SK-N-SH treated with all-trans-retinoic acid at 6 μM for 48 hours (cell line): ENCODE measurements around the gene TH.

ENCODE experiments used
- ATAC-seq: fragments of 200-7000 bp; cut with Tn5 transposase; 3 replicates; pipeline ENCODE4 v1.9.1; 2020; ENCODE audit warnings: mild to moderate bottlenecking, moderate library complexity
- ARNTL ChIP-seq: fragments of 450-650 bp; formaldehyde crosslinking; IDR thresholded peaks from 2 replicates; pipeline ENCODE4 v1.5.0; 2020; ENCODE audit warnings: low read depth, mild to moderate bottlenecking, moderate library complexity, borderline replicate concordance
- BACH2 ChIP-seq: fragments of 250-450 bp; sonication (Bioruptor Pico); IDR thresholded peaks from 2 replicates; pipeline ENCODE4 v1.9.0; 2021; ENCODE audit warnings: mild to moderate bottlenecking, borderline replicate concordance
- CSRNP3 ChIP-seq: fragments of 250-450 bp; sonication (Bioruptor Pico); IDR thresholded peaks from 2 replicates; pipeline ENCODE4 v1.5.1; 2021; ENCODE audit warnings: mild to moderate bottlenecking, moderate library complexity
- ESRRG ChIP-seq: fragments of 250-450 bp; sonication (Bioruptor Pico); IDR thresholded peaks from 2 replicates; pipeline ENCODE4 v1.6.1; 2021; ENCODE audit warnings: mild to moderate bottlenecking
- ISL1 ChIP-seq: fragments of 250-450 bp; sonication (Bioruptor Pico); IDR thresholded peaks from 2 replicates; pipeline ENCODE4 v2.1.2; 2022; ENCODE audit warnings: mild to moderate bottlenecking, moderate library complexity
- OSR1 ChIP-seq: fragments of 250-450 bp; sonication (Bioruptor Pico); IDR thresholded peaks from 2 replicates; pipeline ENCODE4 v1.8.0; 2022; ENCODE audit warnings: moderate library complexity, mild to moderate bottlenecking, inconsistent platforms
- PPARA ChIP-seq: fragments of 250-450 bp; sonication (Bioruptor Pico); IDR thresholded peaks from 2 replicates; pipeline ENCODE4 v1.5.0; 2020; ENCODE audit warnings: mild to moderate bottlenecking, borderline replicate concordance
- RARB ChIP-seq: fragments of 250-450 bp; sonication (Bioruptor Pico); IDR thresholded peaks from 2 replicates; pipeline ENCODE4 v1.8.0; 2021; ENCODE audit warnings: mild to moderate bottlenecking, moderate library complexity
- SNAI2 ChIP-seq: fragments of 250-450 bp; sonication (Bioruptor Pico); IDR thresholded peaks from 2 replicates; pipeline ENCODE4 v1.5.0; 2020; ENCODE audit warnings: mild to moderate bottlenecking, moderate library complexity
- TCF4 ChIP-seq: fragments of 250-450 bp; sonication (Bioruptor Pico); IDR thresholded peaks from 2 replicates; pipeline ENCODE4 v1.8.0; 2021; ENCODE audit warnings: mild to moderate bottlenecking, moderate library complexity, borderline replicate concordance
- TOX ChIP-seq: fragments of 250-450 bp; sonication (Bioruptor Pico); IDR thresholded peaks from 2 replicates; pipeline ENCODE4 v1.8.0; 2021; ENCODE audit warnings: mild to moderate bottlenecking, moderate library complexity, borderline replicate concordance
- ZC3H10 ChIP-seq: fragments of 250-450 bp; sonication (Bioruptor Pico); IDR thresholded peaks from 2 replicates; pipeline ENCODE4 v1.5.1; 2021; ENCODE audit warnings: mild to moderate bottlenecking, moderate library complexity
- ZFP3 ChIP-seq: fragments of 250-450 bp; sonication (Bioruptor Pico); IDR thresholded peaks from 2 replicates; pipeline ENCODE4 v1.5.0; 2020; ENCODE audit warnings: mild to moderate bottlenecking, moderate library complexity
- ZFP30 ChIP-seq: fragments of 450-650 bp; formaldehyde crosslinking; IDR thresholded peaks from 2 replicates; pipeline ENCODE4 v1.5.0; 2022; ENCODE audit warnings: mild to moderate bottlenecking, moderate library complexity
- ZNF565 ChIP-seq: fragments of 450-650 bp; formaldehyde crosslinking; conservative IDR thresholded peaks from 2 replicates; pipeline ENCODE4 v1.5.0; 2020; ENCODE audit warnings: low read depth, mild to moderate bottlenecking, moderate library complexity
- ZNF70 ChIP-seq: fragments of 450-650 bp; formaldehyde crosslinking; IDR thresholded peaks from 2 replicates; pipeline ENCODE4 v1.5.0; 2020; ENCODE audit warnings: mild to moderate bottlenecking, moderate library complexity
- ZNF8 ChIP-seq: fragments of 450-650 bp; formaldehyde crosslinking; IDR thresholded peaks from 2 replicates; pipeline ENCODE4 v1.5.0; 2020; ENCODE audit warnings: mild to moderate bottlenecking, moderate library complexity
- TF ChIP-seq, protein P1 (sequence below): fragments of 250-450 bp; sonication (Bioruptor Pico); IDR thresholded peaks from 2 replicates; pipeline ENCODE4 v1.5.0; 2020; ENCODE audit warnings: mild to moderate bottlenecking, moderate library complexity
- TF ChIP-seq, protein P2 (sequence below): fragments of 250-450 bp; sonication (Bioruptor Pico); IDR thresholded peaks from 2 replicates; pipeline ENCODE4 v1.8.0; 2020; ENCODE audit warnings: mild to moderate bottlenecking, moderate library complexity, borderline replicate concordance
- TF ChIP-seq, protein P3 (sequence below): fragments of 250-450 bp; sonication (Bioruptor Pico); IDR thresholded peaks from 2 replicates; pipeline ENCODE4 v1.5.1; 2020; ENCODE audit warnings: low read depth, mild to moderate bottlenecking, moderate library complexity

Gene TH

GRCh38 chr11:2153581-2154194 lies 17.9 kb downstream of the TH start:
- TF ChIP-seq BACH2 (no peak), ISL1 (no peak)
- TF ChIP-seq, protein P1, sequence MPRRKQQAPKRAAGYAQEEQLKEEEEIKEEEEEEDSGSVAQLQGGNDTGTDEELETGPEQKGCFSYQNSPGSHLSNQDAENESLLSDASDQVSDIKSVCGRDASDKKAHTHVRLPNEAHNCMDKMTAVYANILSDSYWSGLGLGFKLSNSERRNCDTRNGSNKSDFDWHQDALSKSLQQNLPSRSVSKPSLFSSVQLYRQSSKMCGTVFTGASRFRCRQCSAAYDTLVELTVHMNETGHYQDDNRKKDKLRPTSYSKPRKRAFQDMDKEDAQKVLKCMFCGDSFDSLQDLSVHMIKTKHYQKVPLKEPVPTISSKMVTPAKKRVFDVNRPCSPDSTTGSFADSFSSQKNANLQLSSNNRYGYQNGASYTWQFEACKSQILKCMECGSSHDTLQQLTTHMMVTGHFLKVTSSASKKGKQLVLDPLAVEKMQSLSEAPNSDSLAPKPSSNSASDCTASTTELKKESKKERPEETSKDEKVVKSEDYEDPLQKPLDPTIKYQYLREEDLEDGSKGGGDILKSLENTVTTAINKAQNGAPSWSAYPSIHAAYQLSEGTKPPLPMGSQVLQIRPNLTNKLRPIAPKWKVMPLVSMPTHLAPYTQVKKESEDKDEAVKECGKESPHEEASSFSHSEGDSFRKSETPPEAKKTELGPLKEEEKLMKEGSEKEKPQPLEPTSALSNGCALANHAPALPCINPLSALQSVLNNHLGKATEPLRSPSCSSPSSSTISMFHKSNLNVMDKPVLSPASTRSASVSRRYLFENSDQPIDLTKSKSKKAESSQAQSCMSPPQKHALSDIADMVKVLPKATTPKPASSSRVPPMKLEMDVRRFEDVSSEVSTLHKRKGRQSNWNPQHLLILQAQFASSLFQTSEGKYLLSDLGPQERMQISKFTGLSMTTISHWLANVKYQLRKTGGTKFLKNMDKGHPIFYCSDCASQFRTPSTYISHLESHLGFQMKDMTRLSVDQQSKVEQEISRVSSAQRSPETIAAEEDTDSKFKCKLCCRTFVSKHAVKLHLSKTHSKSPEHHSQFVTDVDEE (CRISPR knock-in tag) = no peak
- TF ChIP-seq, all 23 proteins: peak for 0
- no peak for ATAC-seq

DNA sequence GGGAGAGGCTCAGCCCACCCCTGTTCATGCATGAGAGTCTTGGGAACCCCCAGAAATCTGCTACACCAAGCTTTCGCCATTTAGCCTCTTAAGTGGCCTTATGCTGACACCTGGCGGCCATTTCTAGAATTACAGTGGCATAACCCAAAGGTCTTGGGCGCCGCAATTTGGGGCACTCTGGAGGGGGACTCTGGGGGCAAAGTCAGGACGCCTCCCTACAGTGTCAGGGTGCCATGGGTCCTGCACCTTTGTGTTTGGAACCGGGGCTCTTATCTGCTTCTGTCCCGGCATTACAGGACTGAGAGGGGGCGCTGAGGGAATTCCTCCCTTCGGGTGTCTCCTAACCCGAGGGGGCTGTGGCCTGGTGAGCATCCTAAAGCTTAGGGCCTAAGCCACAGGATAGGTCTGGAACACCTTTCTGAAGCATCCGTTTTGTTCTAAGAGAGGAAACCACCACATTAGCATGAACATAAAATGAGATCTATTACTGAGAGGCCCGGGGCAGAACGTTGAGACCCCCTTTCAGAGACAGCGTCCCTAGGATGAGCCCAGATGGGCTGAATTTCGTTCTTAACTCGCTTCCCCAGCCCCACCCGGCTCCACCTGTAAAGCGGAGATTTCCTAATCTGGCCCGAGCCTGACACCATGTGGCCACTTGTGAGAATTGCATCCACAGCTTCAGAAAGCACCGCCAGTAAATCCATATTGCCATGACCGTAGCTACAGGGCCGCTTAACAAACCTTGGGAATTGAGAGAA lies 19.9 kb downstream of the TH start:
- TF ChIP-seq ZNF565 (CRISPR knock-in tag) (no peak), BACH2 (no peak), RARB (CRISPR knock-in tag) (no peak), ISL1 (no peak), ZNF8 (CRISPR knock-in tag) (no peak), CSRNP3 (CRISPR knock-in tag) (no peak), ESRRG (CRISPR knock-in tag) (no peak), ARNTL (CRISPR knock-in tag) (no peak), PPARA (no peak), OSR1 (CRISPR knock-in tag) (no peak), TCF4 (CRISPR knock-in tag) (no peak), SNAI2 (no peak), ZFP30 (CRISPR knock-in tag) (no peak), ZFP3 (CRISPR knock-in tag) (no peak), TOX (CRISPR knock-in tag) (no peak), ZC3H10 (CRISPR knock-in tag) (no peak), ZNF70 (CRISPR knock-in tag) (no peak)
- TF ChIP-seq, protein P2, sequence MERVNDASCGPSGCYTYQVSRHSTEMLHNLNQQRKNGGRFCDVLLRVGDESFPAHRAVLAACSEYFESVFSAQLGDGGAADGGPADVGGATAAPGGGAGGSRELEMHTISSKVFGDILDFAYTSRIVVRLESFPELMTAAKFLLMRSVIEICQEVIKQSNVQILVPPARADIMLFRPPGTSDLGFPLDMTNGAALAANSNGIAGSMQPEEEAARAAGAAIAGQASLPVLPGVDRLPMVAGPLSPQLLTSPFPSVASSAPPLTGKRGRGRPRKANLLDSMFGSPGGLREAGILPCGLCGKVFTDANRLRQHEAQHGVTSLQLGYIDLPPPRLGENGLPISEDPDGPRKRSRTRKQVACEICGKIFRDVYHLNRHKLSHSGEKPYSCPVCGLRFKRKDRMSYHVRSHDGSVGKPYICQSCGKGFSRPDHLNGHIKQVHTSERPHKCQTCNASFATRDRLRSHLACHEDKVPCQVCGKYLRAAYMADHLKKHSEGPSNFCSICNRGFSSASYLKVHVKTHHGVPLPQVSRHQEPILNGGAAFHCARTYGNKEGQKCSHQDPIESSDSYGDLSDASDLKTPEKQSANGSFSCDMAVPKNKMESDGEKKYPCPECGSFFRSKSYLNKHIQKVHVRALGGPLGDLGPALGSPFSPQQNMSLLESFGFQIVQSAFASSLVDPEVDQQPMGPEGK (CRISPR knock-in tag) = no peak
- TF ChIP-seq, protein P1 (CRISPR knock-in tag) = no peak
- TF ChIP-seq, protein P3, sequence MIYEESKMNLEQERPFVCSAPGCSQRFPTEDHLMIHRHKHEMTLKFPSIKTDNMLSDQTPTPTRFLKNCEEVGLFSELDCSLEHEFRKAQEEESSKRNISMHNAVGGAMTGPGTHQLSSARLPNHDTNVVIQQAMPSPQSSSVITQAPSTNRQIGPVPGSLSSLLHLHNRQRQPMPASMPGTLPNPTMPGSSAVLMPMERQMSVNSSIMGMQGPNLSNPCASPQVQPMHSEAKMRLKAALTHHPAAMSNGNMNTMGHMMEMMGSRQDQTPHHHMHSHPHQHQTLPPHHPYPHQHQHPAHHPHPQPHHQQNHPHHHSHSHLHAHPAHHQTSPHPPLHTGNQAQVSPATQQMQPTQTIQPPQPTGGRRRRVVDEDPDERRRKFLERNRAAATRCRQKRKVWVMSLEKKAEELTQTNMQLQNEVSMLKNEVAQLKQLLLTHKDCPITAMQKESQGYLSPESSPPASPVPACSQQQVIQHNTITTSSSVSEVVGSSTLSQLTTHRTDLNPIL (CRISPR knock-in tag) = no peak

More for the DNA sequence above, 19.9 kb downstream of the TH start:
- peak; percentile 70 for ATAC-seq
